CD8-positive, alpha-beta memory T cell (primary cell): ENCODE results near the gene VPS4A. TPM values are rescaled to one million over a fixed set of nuclear protein-coding genes. Genes with fewer than 3 reads are reported as not detected.

Experiments used
- CTCF ChIA-PET: fragments of 350-600 bp; sonication (Branson Sonifier 250); formaldehyde crosslinking; loops from one replicate; lab custom pipeline; 2021; ENCODE audit warnings: antibody characterized with exemption; lab: Charles Lee
- POLR2A ChIA-PET: fragments of 350-600 bp; sonication (Branson Sonifier 250); formaldehyde crosslinking; loops from one replicate; lab custom pipeline; 2021; ENCODE audit warnings: antibody characterized with exemption; lab: Charles Lee
- DNase-seq, 5 donors: peaks; one replicate each; pipeline versions ENCODE4 v3.0.0 to v3.0.0-alpha.2; 2020 to 2022; ENCODE audit warnings: mixed read lengths in 1 of 5
- H3K27ac ChIP-seq: one replicate; pipeline ENCODE4 v1.7.0; 2013; ENCODE audit warnings: low read depth, mild to moderate bottlenecking, low read length, moderate library complexity
- H3K27me3 ChIP-seq: 2 replicates; pipeline ENCODE4 v1.7.0; 2013; ENCODE audit warnings: low read length, mild to moderate bottlenecking; ENCODE audit not compliant: insufficient read depth, poor library complexity, severe bottlenecking
- H3K36me3 ChIP-seq: 2 replicates; pipeline ENCODE4 v1.7.0; 2013; ENCODE audit warnings: mild to moderate bottlenecking, low read length, moderate library complexity; ENCODE audit not compliant: insufficient read depth
- H3K4me1 ChIP-seq: 2 replicates; pipeline ENCODE4 v1.7.0; 2013; ENCODE audit warnings: mild to moderate bottlenecking, low read length, moderate library complexity; ENCODE audit not compliant: insufficient read depth
- H3K4me3 ChIP-seq: 2 replicates; pipeline ENCODE4 v1.7.0; 2013; ENCODE audit warnings: mild to moderate bottlenecking, low read length
- H3K9me3 ChIP-seq: 2 replicates; pipeline ENCODE4 v1.7.0; 2013; ENCODE audit warnings: mild to moderate bottlenecking, low read length
- H3K27ac Mint-ChIP-seq, 8 donors: one replicate each; pipeline ENCODE4 v1.8.0; 2020 to 2021; ENCODE audit warnings: mixed read lengths in 8 of 8, mild to moderate bottlenecking in 6 of 8, inconsistent platforms in 3 of 8, moderate library complexity in 3 of 8
- H3K27me3 Mint-ChIP-seq, 2 donors: one replicate each; pipeline ENCODE4 v1.8.0; 2020 to 2021; ENCODE audit warnings: mixed read lengths in 2 of 2, mild to moderate bottlenecking in 1 of 2, moderate library complexity in 1 of 2
- H3K36me3 Mint-ChIP-seq, 3 donors: one replicate each; pipeline ENCODE4 v1.8.0; 2020 to 2021; ENCODE audit warnings: mixed read lengths in 3 of 3, inconsistent platforms in 1 of 3, mild to moderate bottlenecking in 1 of 3
- H3K4me1 Mint-ChIP-seq, 3 donors: one replicate each; pipeline ENCODE4 v1.8.0; 2020 to 2021; ENCODE audit warnings: mixed read lengths in 3 of 3, inconsistent platforms in 1 of 3, mild to moderate bottlenecking in 1 of 3
- H3K4me3 Mint-ChIP-seq, 7 donors: one replicate each; pipeline ENCODE4 v1.8.0; 2020 to 2021; ENCODE audit warnings: mixed read lengths in 7 of 7, mild to moderate bottlenecking in 6 of 7, moderate library complexity in 4 of 7, inconsistent platforms in 2 of 7
- H3K9me3 Mint-ChIP-seq, 5 donors: one replicate each; pipeline ENCODE4 v1.8.0; 2020 to 2022; ENCODE audit warnings: mixed read lengths in 5 of 5, mild to moderate bottlenecking in 3 of 5, moderate library complexity in 2 of 5, inconsistent platforms in 1 of 5
- polyA plus RNA-seq: library from polyadenylated mRNA; unstranded; fragments of 300-500 nt; fragmentation: Illumina TruSeq; gene quantifications from one replicate; pipeline ENCODE4 v1.2.3, GENCODE V29; 2021
- total RNA-seq, 2 experiments: library from RNA; stranded (reverse); gene quantifications; one replicate each; pipeline ENCODE4 v1.2.3, GENCODE V29; 2021

VPS4A gene
- total and polyA plus RNA-seq, 3 experiments from 2014 or later, result 35.7 to 48.1 (median 35.9) TPM

- H3K36me3 Mint-ChIP-seq, result peaks cover 4 to 90% (median 7%) of the 10 kb centered on the region in 3 donors
- H3K27me3 Mint-ChIP-seq, result no peaks in the 10 kb centered on the region
- H3K9me3 ChIP-seq, result no peaks in the 10 kb centered on the region
- H3K27ac ChIP-seq, result no peak overlapping the region
- H3K9me3 Mint-ChIP-seq, result no peaks in the 10 kb centered on the region
- POLR2A ChIA-PET, result interaction anchor here (0.6 kb wide), 1 partner anchor 14 kb away, joined by 5 read pairs; no protein-coding TSS in a partner anchor
- DNase-seq, result no peak
- H3K27ac Mint-ChIP-seq, result peak overlapping the region in 1 of 8 donors; percentile 26
- H3K4me1 ChIP-seq, result peaks cover 25% of the 10 kb centered on the region
- no peak overlapping the region for H3K4me3 ChIP-seq
- peaks cover 21 to 39% (median 22%) of the 10 kb centered on the region in 3 donors for H3K4me1 Mint-ChIP-seq
- CTCF ChIA-PET, result no interaction called here
- peaks cover 39% of the 10 kb centered on the region for H3K36me3 ChIP-seq
- no peaks in the 10 kb centered on the region for H3K27me3 ChIP-seq
- no peak overlapping the region for H3K4me3 Mint-ChIP-seq
Measured at GRCh38 chr16:69323415-69323814, 12.3 kb downstream of the VPS4A start.

- no peak for DNase-seq
- POLR2A ChIA-PET, result interaction anchor here (0.7 kb wide), 1 partner anchor 145 kb away, joined by 4 read pairs; no protein-coding TSS in a partner anchor
- Histone ChIP-seq H3K4me1 (peaks cover 31% of the 10 kb centered on the region), H3K36me3 (peaks cover 32% of the 10 kb centered on the region), H3K27ac (no peak overlapping the region), H3K9me3 (no peaks in the 10 kb centered on the region), H3K27me3 (no peaks in the 10 kb centered on the region), H3K4me3 (no peak overlapping the region)
- H3K27ac Mint-ChIP-seq, result peak overlapping the region in 1 of 8 donors; percentile 54
- CTCF ChIA-PET, result no interaction called here
- no peaks in the 10 kb centered on the region for H3K9me3 Mint-ChIP-seq
- H3K4me3 Mint-ChIP-seq, result no peak overlapping the region
- H3K27me3 Mint-ChIP-seq, result no peaks in the 10 kb centered on the region
- H3K4me1 Mint-ChIP-seq, result peaks cover 26 to 46% (median 29%) of the 10 kb centered on the region in 3 donors
- peaks cover 4 to 90% (median 7%) of the 10 kb centered on the region in 3 donors for H3K36me3 Mint-ChIP-seq
Measured at GRCh38 chr16:69324013-69324531, 12.9 kb downstream of the VPS4A start.

DNA sequence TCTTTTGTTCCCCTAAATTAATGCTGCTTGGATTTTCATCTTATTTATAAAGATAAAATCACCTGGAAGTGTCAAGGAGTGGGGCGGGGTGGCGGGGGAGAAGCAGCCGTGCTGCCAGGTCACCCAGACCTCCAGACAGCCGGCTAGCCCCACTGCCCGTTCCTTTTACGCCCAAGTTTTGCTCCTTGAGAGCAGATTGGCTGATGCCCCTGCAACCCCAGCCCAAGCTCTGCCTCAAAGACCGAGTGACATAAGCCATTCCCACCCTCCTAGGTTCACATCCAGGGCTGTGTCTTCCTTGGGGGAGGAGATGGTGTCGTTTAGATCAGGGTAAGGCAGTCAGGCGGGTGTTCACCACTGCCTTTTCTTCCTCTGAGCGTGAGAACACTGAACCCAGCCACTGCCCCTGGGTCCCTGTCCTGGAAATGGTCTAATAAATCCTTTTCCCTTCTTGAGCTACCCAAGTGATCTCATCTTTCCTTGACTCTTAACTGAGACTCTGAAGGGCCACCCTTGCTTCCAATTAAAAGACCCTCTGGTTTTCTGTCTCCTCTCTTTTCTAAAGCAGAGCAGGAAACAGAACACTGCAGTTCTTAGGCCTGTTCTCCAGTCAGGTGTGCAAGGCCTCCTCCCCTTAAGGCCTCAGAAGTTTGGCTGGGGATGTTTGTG is 13.6 kb downstream of the VPS4A start:
- peaks cover 3 to 85% (median 4%) of the 10 kb centered on the region in 3 donors for H3K36me3 Mint-ChIP-seq
- ChIA-PET CTCF (interaction anchor here (1.1 kb wide), 1 partner anchor 9 kb away, joined by 3 read pairs; no protein-coding TSS in a partner anchor), POLR2A (interaction anchor here (0.7 kb wide), 1 partner anchor 13 kb away, joined by 6 read pairs; no protein-coding TSS in a partner anchor)
- Histone ChIP-seq H3K4me1 (peaks cover 38% of the 10 kb centered on the region), H3K27me3 (no peaks in the 10 kb centered on the region), H3K4me3 (no peak overlapping the region), H3K27ac (no peak overlapping the region), H3K36me3 (peaks cover 26% of the 10 kb centered on the region), H3K9me3 (no peaks in the 10 kb centered on the region)
- H3K4me1 Mint-ChIP-seq, result peaks cover 31 to 52% (median 34%) of the 10 kb centered on the region in 3 donors
- H3K27me3 Mint-ChIP-seq, result no peaks in the 10 kb centered on the region
- H3K9me3 Mint-ChIP-seq, result no peaks in the 10 kb centered on the region
- DNase-seq, result no peak
- peak overlapping the region in 1 of 7 donors; percentile 45 for H3K4me3 Mint-ChIP-seq
- H3K27ac Mint-ChIP-seq, result peak overlapping the region in 3 of 8 donors; percentile 18 to 54 (median 23)

DNA sequence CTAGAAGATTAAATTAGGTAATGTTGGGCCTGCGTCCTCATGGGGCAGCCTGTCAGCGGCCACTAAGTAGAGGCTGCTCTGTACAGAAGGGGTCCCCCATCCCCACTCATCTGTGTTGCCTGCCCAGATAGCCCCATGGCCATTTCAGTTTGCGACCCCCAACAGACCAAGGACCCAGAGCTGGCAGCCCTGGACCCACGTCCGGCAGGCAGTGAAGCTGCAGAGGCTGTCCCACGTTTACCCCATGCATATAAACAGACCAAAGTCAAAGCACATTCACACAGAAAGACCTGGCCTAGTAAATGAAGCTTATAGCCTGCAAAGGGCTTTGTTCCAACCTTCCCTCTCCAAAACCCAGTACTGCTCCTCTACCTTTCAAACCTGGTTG is 14.6 kb downstream of the VPS4A start:
- H3K4me3 Mint-ChIP-seq, result peak overlapping the region in 1 of 7 donors; percentile 48

DNA sequence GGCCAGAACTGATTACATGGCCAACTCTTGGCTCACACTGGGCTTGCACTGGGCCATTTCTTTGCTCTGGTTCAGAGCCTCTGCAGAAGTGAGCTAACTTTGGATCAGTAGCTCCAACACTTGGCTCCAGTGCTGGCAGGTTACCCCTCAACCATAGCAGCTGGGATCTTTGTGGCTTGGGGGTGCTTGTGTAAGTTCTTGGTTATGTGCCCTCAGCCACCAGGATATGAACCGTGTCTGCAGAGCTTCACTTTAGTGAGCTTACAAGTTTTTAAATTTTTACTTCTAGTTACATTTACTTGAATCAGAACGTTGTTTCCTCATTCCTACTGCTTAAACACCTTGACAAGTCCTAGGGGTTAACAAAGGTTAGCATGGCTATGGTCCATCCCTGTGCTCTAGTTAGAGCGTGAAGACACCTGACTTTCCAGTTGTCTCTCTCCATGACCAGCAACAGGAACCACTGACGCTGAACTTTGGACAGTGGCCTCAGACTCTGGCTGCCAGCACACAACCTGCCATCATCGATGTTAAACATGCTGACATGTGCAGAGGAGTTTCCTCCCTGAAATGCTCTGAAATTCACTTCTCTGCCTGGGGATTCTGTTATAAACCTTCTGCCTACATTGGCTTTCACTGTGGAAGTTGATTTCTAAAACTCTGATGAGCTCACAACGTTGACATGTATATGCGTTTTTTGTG is 15.2 kb downstream of the VPS4A start:
- Mint-ChIP-seq H3K27me3 (no peaks in the 10 kb centered on the region), H3K4me1 (peaks cover 31 to 57% (median 34%) of the 10 kb centered on the region in 3 donors), H3K36me3 (peaks cover 0 to 72% (median 4%) of the 10 kb centered on the region in 3 donors), H3K9me3 (no peaks in the 10 kb centered on the region), H3K27ac (peak overlapping the region; percentile 36 to 83 (median 66)), H3K4me3 (peak overlapping the region in 3 of 7 donors; percentile 23 to 71 (median 48))
- ChIA-PET POLR2A (interaction anchor here (0.6 kb wide), 1 partner anchor 204 kb away, joined by 4 read pairs; no protein-coding TSS in a partner anchor), CTCF (interaction anchor here (0.6 to 2.2 kb wide), 7 partner anchors 9 to 1805 kb away, joined by 3 to 9 read pairs (median 3); partner anchors contain the start of gene COG8)
- Histone ChIP-seq H3K27me3 (no peaks in the 10 kb centered on the region), H3K27ac (no peak overlapping the region), H3K36me3 (peaks cover 10% of the 10 kb centered on the region), H3K4me3 (no peak overlapping the region), H3K9me3 (no peaks in the 10 kb centered on the region), H3K4me1 (peaks cover 43% of the 10 kb centered on the region)
- DNase-seq, result no peak

More for the DNA sequence above, 14.6 kb downstream of the VPS4A start:
- peak overlapping the region in 7 of 8 donors; percentile 30 to 74 (median 47) for H3K27ac Mint-ChIP-seq
- H3K36me3 ChIP-seq, result peaks cover 15% of the 10 kb centered on the region
- peaks cover 31 to 54% (median 34%) of the 10 kb centered on the region in 3 donors for H3K4me1 Mint-ChIP-seq
- H3K36me3 Mint-ChIP-seq, result peaks cover 3 to 75% (median 4%) of the 10 kb centered on the region in 3 donors
- no peak overlapping the region for H3K4me3 ChIP-seq
- H3K27ac ChIP-seq, result no peak overlapping the region
- no peaks in the 10 kb centered on the region for H3K9me3 ChIP-seq
- no peak for DNase-seq
- no peaks in the 10 kb centered on the region for H3K27me3 ChIP-seq
- ChIA-PET CTCF (interaction anchor here (0.6 to 2.2 kb wide), 5 partner anchors 8 to 528 kb away, joined by 3 to 9 read pairs (median 3); partner anchors contain the start of gene COG8), POLR2A (interaction anchor here (0.7 kb wide), 2 partner anchors 14 to 136 kb away, joined by 3 to 6 read pairs; no protein-coding TSS in a partner anchor)
- no peaks in the 10 kb centered on the region for H3K27me3 Mint-ChIP-seq
- H3K9me3 Mint-ChIP-seq, result no peaks in the 10 kb centered on the region
- H3K4me1 ChIP-seq, result peaks cover 39% of the 10 kb centered on the region

DNA sequence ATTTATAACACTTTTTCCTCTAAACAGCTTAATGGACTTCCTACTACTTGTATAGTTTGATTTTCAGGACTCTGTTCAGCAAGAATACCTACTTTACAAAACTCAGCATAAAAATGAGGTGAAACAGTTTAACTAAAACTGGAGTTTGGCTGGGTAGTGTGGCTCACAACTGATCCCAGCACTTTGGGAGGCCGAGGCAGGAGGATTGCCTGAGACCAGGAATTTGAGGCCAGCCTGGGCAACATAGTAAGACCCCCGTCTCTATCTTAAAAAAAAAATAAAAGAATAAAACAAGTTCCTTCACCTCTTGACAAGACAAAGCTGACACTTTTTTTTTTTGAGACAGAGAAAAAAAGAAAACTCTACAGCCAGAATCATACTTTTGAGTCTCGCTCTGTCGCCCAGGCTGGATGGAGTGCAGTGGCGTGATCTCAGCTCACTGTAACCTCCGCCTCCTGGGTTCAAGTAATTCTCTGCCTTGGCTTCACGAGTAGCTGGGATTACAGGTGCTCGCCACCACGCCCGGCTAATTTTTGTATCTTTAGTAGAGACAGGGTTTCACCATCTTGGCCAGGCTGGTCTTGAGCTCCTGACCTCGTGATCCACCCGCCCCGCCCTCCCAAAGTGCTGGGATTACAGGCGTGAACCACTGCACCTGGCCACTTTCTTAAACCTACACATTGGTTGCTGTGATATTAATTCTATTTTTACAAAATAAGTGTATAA is 16.6 kb downstream of the VPS4A start:
- CTCF ChIA-PET, result interaction anchor here (4.2 kb wide), 1 partner anchor 12 kb away, joined by 32 read pairs; the partner anchor contains the start of genes COG8 and NIP7
- DNase-seq, result no peak
- Histone ChIP-seq H3K27ac (no peak overlapping the region), H3K4me1 (peaks cover 43% of the 10 kb centered on the region), H3K36me3 (peaks cover 9% of the 10 kb centered on the region), H3K4me3 (no peak overlapping the region), H3K27me3 (no peaks in the 10 kb centered on the region), H3K9me3 (no peaks in the 10 kb centered on the region)
- POLR2A ChIA-PET, result no interaction called here
- Mint-ChIP-seq H3K36me3 (peaks cover 0 to 65% (median 0%) of the 10 kb centered on the region in 3 donors), H3K27ac (peak overlapping the region in 4 of 8 donors; percentile 33 to 77 (median 58)), H3K27me3 (no peaks in the 10 kb centered on the region), H3K4me3 (peak overlapping the region in 3 of 7 donors; percentile 19 to 79 (median 34)), H3K4me1 (peaks cover 31 to 58% (median 37%) of the 10 kb centered on the region in 3 donors), H3K9me3 (no peaks in the 10 kb centered on the region)

- H3K4me1 Mint-ChIP-seq, result peaks cover 36 to 66% (median 39%) of the 10 kb centered on the region in 3 donors
- H3K9me3 Mint-ChIP-seq, result no peaks in the 10 kb centered on the region
- peak overlapping the region; percentile 76 for H3K4me3 ChIP-seq
- H3K9me3 ChIP-seq, result no peaks in the 10 kb centered on the region
- peaks cover 6% of the 10 kb centered on the region for H3K36me3 ChIP-seq
- peak overlapping the region; percentile 75 to 85 (median 77) for H3K4me3 Mint-ChIP-seq
- POLR2A ChIA-PET, result interaction anchor here (0.5 to 3.1 kb wide), 4 partner anchors 10 to 146 kb away, joined by 3 to 20 read pairs (median 8); partner anchors contain the start of genes COG8 and NIP7
- CTCF ChIA-PET, result interaction anchor here (1.4 to 4.2 kb wide), 4 partner anchors 11 to 17 kb away, joined by 5 to 32 read pairs (median 6); partner anchors contain the start of genes COG8 and NIP7
- peaks cover 50% of the 10 kb centered on the region for H3K4me1 ChIP-seq
- DNase-seq, result no peak
- peak overlapping the region; percentile 26 to 90 (median 68) for H3K27ac Mint-ChIP-seq
- H3K27me3 ChIP-seq, result no peaks in the 10 kb centered on the region
- peaks cover 0 to 61% (median 1%) of the 10 kb centered on the region in 3 donors for H3K36me3 Mint-ChIP-seq
- no peaks in the 10 kb centered on the region for H3K27me3 Mint-ChIP-seq
- H3K27ac ChIP-seq, result no peak overlapping the region
Measured at GRCh38 chr16:69328854-69329316, 17.7 kb downstream of the VPS4A start.
